ENCODE data around the gene TGFB1.

GRCh38 chr19:41321204-41321599 lies 32.5 kb downstream of the TGFB1 start:
- TF ChIP-seq CTCF (IDR thresholded peaks at IDR 0.05; ENCODE audit: poor library complexity, severe bottlenecking) (no peak), RAD21 (conservative IDR thresholded peaks at IDR 0.05) (no peak), POLR2AphosphoS5 (IDR thresholded peaks at IDR 0.05) (no peak), EP300 (conservative IDR thresholded peaks at IDR 0.05; ENCODE audit: poor library complexity, severe bottlenecking) (no peak), EZH2 (IDR thresholded peaks at IDR 0.05; ENCODE audit: borderline replicate concordance, insufficient read depth, low read length, poor library complexity, severe bottlenecking) (no peak), TAF1 (IDR thresholded peaks at IDR 0.05; ENCODE audit: low read depth) (no peak)

Data from neural cell (in vitro differentiated cells).